Smooth muscle cell (in vitro differentiated cells): Measurements from ENCODE around the gene TRIM17. TPM values are rescaled to one million over a fixed set of nuclear protein-coding genes. Genes with fewer than 3 reads are reported as not detected.

Experiments
- DNase-seq: peaks from one replicate; lab custom pipeline; 2025; ENCODE audit not compliant: unreplicated experiment; lab: John Stamatoyannopoulos, UW
- H2AFZ ChIP-seq: fragments of 200-600 bp; sonication (generic); 2 replicates; pipeline ENCODE4 v1.6.0; 2016; ENCODE audit warnings: antibody characterized with exemption, low read depth, mild to moderate bottlenecking
- H3F3A ChIP-seq: fragments of 200-600 bp; sonication (generic); 2 replicates; pipeline ENCODE4 v1.6.0; 2017; ENCODE audit warnings: antibody characterized with exemption, low read depth
- H3K27ac ChIP-seq: fragments of 200-600 bp; sonication (generic); 2 replicates; pipeline ENCODE4 v1.5.1; 2016; ENCODE audit warnings: low read depth, mild to moderate bottlenecking
- H3K27me3 ChIP-seq: fragments of 200-600 bp; sonication (generic); 2 replicates; pipeline ENCODE4 v1.6.1; 2016; ENCODE audit warnings: low read depth, mild to moderate bottlenecking
- H3K36me3 ChIP-seq: fragments of 200-600 bp; sonication (generic); 2 replicates; pipeline ENCODE4 v1.5.1; 2016; ENCODE audit warnings: low read depth
- H3K4me1 ChIP-seq: fragments of 200-600 bp; sonication (generic); 2 replicates; pipeline ENCODE4 v1.5.1; 2016; ENCODE audit warnings: low read depth
- H3K4me2 ChIP-seq: fragments of 200-600 bp; sonication (generic); 2 replicates; pipeline ENCODE4 v1.6.0; 2016; ENCODE audit warnings: mild to moderate bottlenecking
- H3K4me3 ChIP-seq: fragments of 200-600 bp; sonication (generic); 2 replicates; pipeline ENCODE4 v1.5.1; 2016; ENCODE audit warnings: mild to moderate bottlenecking
- H3K79me2 ChIP-seq: fragments of 200-600 bp; sonication (generic); 2 replicates; pipeline ENCODE4 v1.6.0; 2016; ENCODE audit warnings: low read depth, mild to moderate bottlenecking
- H3K9ac ChIP-seq: fragments of 200-600 bp; sonication (generic); 2 replicates; pipeline ENCODE4 v1.6.0; 2016; ENCODE audit warnings: low read depth
- H3K9me3 ChIP-seq: fragments of 200-600 bp; sonication (generic); replicated peaks from 2 replicates; pipeline ENCODE4 v1.5.1; 2016; ENCODE audit warnings: low read depth
- H4K20me1 ChIP-seq: fragments of 200-600 bp; sonication (generic); 2 replicates; pipeline ENCODE4 v1.6.0; 2016; ENCODE audit warnings: low read depth
- CTCF ChIP-seq: fragments of 200-600 bp; sonication (generic); IDR thresholded peaks from 2 replicates; pipeline ENCODE4 v1.5.1; 2017; ENCODE audit warnings: borderline replicate concordance, mild to moderate bottlenecking, antibody characterized with exemption; ENCODE audit not compliant: insufficient read depth, poor library complexity, severe bottlenecking
- WGBS: methylation state at CpG from one replicate; pipeline ENCODE4 v1.1.7; 2016; ENCODE audit warnings: low lambda C conversion rate; 5-methylcytosine and 5-hydroxymethylcytosine counted together
- polyA plus RNA-seq: library from polyadenylated mRNA; unstranded; fragments of >200 nt; fragmentation: Nextera tagmentation; extraction: Ambion mirVana; gene quantifications from 2 replicates; pipeline ENCODE4 v1.2.1, GENCODE V29; 2016
- total RNA-seq: library from RNA; depleted of rRNA; stranded (reverse); fragments of >200 nt; gene quantifications from 2 replicates; pipeline ENCODE4 v1.2.3, GENCODE V29; 2014

Gene TRIM17
- total and polyA plus RNA-seq, 2 experiments from 2014 or later = 1.5 to 1.6 TPM

- peaks cover 9% of the 10 kb centered on the region for H3K79me2 ChIP-seq
- H3K27me3 ChIP-seq = no peaks in the 10 kb centered on the region
- peaks cover 12% of the 10 kb centered on the region for H3K4me1 ChIP-seq
- peaks cover 2% of the 10 kb centered on the region for H4K20me1 ChIP-seq
- H3K9ac ChIP-seq = no peak overlapping the region
- H3F3A ChIP-seq = peaks cover under 1% of the 10 kb centered on the region
- no peak overlapping the region for H3K27ac ChIP-seq
- no peak for DNase-seq
- H3K9me3 ChIP-seq = no peaks in the 10 kb centered on the region
- no peaks in the 10 kb centered on the region for H3K36me3 ChIP-seq
- no peak overlapping the region for H3K4me2 ChIP-seq
- TF ChIP-seq CTCF = no peak
- H2AFZ ChIP-seq = no peak overlapping the region
- no peak overlapping the region for H3K4me3 ChIP-seq
- 94% methylated on average over 11 of the region's 11 CpGs for WGBS
Measured at GRCh38 chr1:228410671-228411070, 6.0 kb downstream of the TRIM17 start.

DNA sequence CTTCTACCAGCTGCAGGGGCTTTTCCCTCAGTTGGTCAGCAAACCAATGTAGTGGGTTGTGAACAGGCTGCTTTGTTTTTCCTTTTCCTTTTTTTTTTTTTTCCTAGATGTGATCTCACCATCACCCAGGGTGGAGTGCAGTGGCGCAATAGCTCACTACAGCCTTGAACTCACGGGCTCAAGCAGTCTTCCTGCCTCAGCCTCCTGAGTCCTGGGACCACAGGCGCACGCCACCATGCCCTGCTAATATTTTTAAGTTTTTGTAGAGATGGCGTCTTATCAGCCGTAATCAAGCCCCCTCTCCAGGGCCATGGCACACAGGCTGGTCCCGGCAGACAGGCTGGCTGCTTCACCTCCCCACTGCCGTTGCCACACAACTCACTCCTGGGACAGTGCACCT, 6.6 kb downstream of the TRIM17 start:
- no peaks in the 10 kb centered on the region for H3K9me3 ChIP-seq
- H3K27ac ChIP-seq = no peak overlapping the region
- H3K36me3 ChIP-seq = no peaks in the 10 kb centered on the region
- DNase-seq = no peak
- H3K4me3 ChIP-seq = no peak overlapping the region
- H3K4me2 ChIP-seq = no peak overlapping the region
- peaks cover 15% of the 10 kb centered on the region for H3K79me2 ChIP-seq
- H3F3A ChIP-seq = no peaks in the 10 kb centered on the region
- H3K27me3 ChIP-seq = no peaks in the 10 kb centered on the region
- over 99% methylated on average over 8 of the region's 8 CpGs for WGBS
- H3K4me1 ChIP-seq = peaks cover 14% of the 10 kb centered on the region
- TF ChIP-seq CTCF = no peak
- no peak overlapping the region for H2AFZ ChIP-seq
- H3K9ac ChIP-seq = no peak overlapping the region
- peaks cover 9% of the 10 kb centered on the region for H4K20me1 ChIP-seq

DNA sequence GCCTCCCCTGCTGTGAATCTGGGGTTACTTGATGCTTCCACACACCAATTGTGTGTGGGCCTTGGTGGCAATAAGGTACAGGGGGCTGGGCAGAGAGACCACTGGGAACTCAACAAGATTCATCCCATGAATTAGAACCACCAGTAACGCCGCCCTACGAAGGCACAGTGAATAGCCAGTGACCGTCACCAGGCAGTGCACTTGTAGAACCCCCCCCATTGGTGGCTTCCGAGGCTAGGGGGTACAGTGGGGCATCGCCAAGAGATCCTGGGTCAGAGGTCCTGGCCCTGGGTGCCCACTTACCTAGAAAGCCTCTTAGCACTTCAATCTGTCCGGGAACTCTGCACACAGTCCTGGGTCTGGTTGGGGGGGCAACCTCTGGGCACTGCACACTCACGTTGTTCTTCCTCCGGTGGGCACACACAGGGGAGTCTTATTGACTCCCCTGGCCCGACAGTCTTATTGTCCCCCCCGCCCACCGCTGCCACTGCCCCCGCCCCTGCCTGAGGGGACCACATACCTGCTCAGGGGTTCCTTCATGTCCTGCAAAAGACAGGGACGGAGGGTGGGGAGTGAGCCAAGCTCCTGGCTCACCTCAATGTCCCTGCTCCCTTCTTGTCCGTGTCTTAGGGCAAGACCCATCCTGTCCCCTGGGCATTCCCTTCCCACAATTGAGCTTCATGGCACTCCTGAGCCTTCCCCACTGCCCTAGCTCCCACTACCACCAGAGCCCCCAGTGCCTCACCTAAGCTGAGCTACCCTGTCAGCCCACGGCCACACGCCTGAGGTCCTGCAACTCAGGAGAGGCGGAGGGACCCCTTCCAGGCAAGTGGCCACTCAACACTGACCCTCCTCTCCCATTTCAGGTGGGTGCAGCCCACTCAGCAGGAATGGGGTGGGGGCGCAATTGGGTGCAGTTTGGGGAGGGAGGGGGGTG, 7.5 kb downstream of the TRIM17 start:
- peaks cover 21% of the 10 kb centered on the region for H3K4me1 ChIP-seq
- no peak overlapping the region for H2AFZ ChIP-seq
- H3K27me3 ChIP-seq = no peaks in the 10 kb centered on the region
- H3K4me2 ChIP-seq = no peak overlapping the region
- H3K9ac ChIP-seq = no peak overlapping the region
- WGBS = 92% methylated on average over 15 of the region's 19 CpGs
- H3K4me3 ChIP-seq = no peak overlapping the region
- H3K79me2 ChIP-seq = peaks cover 24% of the 10 kb centered on the region
- no peaks in the 10 kb centered on the region for H3K36me3 ChIP-seq
- no peak for TF ChIP-seq CTCF
- peaks cover 18% of the 10 kb centered on the region for H4K20me1 ChIP-seq
- H3F3A ChIP-seq = no peaks in the 10 kb centered on the region
- no peak for DNase-seq
- no peaks in the 10 kb centered on the region for H3K9me3 ChIP-seq
- H3K27ac ChIP-seq = no peak overlapping the region
